Subcutaneous adipose tissue (tissue), 4 donors: ENCODE measurements around the gene ARHGEF33. TPM values are rescaled to one million over a fixed set of nuclear protein-coding genes. Genes with fewer than 3 reads are reported as not detected.

Experiments
- CTCF ChIP-seq: fragments of 450-650 bp; IDR thresholded peaks from one replicate; pipeline ENCODE4 v1.5.1; 2016; ENCODE audit warnings: low read depth, mild to moderate bottlenecking, control low read depth, antibody characterized with exemption, moderate library complexity
- total RNA-seq, 4 donors: library from RNA; depleted of rRNA; stranded (reverse); fragments of >200 nt; gene quantifications; one replicate each; pipeline ENCODE4 v1.1.0, GENCODE V29; 2016

Gene ARHGEF33
- total RNA-seq, 4 donors from 2014 or later = 0.38 to 3.1 (median 1.1) TPM

- TF ChIP-seq CTCF = no peak
These were observed 15.9 kb upstream of the ARHGEF33 start for GRCh38 chr2:38873763-38874162.

DNA sequence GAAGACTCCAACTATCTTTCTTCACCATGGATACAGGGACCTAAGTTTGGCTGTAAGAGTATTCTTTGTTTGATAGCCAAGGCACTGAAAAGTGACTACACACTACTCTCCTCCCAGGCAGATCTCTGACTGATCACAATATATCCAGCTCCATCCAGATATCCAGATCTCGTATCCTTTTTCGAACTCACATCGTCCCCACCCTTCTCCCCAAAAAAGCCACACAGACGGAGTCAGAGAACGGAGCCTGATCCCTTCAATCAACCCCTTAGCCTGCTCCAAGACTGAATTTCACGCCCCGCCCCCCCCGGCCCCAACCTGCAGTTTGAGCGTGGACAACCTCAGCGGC, 14.5 kb upstream of the ARHGEF33 start:
- no peak for TF ChIP-seq CTCF

DNA sequence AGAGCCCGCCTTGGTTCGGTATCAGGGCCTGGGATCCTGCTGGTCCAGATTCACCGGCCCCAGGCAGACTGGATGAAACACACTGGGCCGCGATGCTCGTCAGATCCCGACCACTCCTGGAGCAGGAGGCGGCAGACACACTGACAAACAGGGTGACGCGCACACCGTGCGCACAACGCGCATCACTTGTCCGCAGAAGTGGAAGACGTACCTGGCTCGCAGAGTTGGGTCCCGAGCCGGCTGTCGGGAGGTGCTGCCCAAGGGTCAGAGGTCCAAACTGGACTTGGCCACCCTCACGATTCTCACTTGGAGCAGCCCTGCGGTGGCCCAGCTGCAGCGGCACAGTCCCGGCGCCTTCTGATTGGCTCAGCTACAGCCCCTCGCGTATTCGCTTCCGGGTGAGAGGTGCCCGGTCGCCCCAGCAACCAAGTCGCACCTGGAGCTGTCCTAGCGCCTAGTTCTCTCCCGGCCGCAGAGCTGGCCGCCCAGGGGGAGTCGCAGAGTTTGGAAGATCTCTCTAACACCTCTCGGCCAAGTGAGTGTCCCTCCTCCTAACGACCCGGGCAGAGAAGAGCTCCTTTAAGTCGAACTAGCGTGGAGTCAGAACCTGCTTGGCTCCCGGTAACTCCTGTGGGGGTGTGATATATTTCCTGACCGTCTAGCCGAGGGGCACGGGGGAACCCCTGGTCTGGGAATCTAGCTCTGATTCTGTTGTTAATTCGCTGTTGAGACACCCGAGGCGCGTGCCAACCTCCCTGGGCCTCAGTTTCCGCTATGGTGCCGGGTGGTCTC, 13.9 kb upstream of the ARHGEF33 start, which contains the start of the genes DHX57 and MORN2:
DHX57 (minus strand) TSS at position 359 of the 792 bp plus-strand sequence. CDS start 7,529 bp downstream, outside the sequence.
MORN2 (plus strand) TSS at position 401 of the 792 bp plus-strand sequence.
- TF ChIP-seq CTCF = no peak

DNA sequence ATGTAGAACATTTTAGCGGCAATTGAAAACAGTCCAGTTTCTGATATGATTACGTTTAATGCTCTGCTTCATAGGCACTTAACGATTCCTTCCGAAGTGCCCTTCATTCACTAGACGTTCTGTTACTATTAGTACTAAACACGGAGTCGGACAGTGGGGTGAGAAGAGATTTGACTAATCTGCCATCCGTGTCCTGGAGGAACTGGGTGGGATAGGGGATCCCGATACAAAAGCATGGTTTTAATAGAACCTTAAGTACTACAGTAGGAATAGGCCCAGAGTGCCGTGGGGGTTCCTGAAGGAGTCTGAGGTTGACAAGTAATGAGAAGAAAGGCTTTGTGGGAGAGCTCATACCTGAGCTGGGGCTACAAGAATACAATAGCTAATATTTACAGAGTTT, 13.3 kb upstream of the ARHGEF33 start:
- TF ChIP-seq CTCF = no peak

- no peak for TF ChIP-seq CTCF
These were observed 3.6 kb upstream of the ARHGEF33 start for GRCh38 chr2:38886063-38886462.

- no peak for TF ChIP-seq CTCF
These were observed 2.3 kb upstream of the ARHGEF33 start for GRCh38 chr2:38887347-38887746.

DNA sequence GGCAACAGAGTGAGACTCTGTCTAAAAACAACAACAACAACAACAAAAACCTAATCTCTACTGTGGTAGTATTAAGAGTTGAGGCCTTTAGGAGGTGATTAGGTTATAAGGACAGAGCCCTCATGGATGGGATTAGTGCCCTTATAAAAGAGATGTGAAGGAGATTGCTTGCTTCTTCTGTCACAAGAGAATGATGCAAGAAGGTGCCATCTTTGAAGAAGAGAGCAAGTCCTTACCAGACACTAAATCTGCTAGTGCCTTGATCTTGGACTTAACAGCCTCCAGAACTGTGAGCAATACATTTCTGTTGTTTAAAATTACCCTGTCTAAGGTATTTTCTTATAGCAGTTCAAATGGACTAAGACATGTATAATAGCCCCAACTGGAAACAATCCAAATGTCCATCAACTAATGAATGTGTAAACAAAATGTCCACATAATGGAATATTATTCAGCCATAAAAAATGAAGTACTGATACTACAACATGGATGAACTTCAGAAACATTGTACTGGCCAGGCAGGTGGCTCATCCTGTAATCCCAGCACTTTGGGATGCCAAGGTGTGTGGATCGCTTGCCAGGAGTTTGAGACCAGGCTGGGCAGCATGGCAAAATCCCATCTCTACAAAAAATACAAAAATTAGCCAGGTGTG, 1.6 kb upstream of the ARHGEF33 start:
- TF ChIP-seq CTCF = no peak
